ENCODE results near the gene TAPBPL. TPM values are rescaled to one million over a fixed set of nuclear protein-coding genes. Genes with fewer than 3 reads are reported as not detected.

The TAPBPL gene
- total RNA-seq (10 to 100 TPM; 14.7 to 15.8 TPM), total RNA-seq (19.9 to 86.9 (median 47.0) reads per million in 172 experiments)
- 52.2 TPM for polyA plus RNA-seq (2013, experiment 1 of 2)
- 30.9 TPM for polyA plus RNA-seq (2013, experiment 2 of 2)

- Mint-ChIP-seq H3K27me3 (no peaks in the 10 kb centered on the region), H3K36me3 (ENCODE audit: low read depth) (peaks cover 83% of the 10 kb centered on the region), H3K4me1 (ENCODE audit: low read depth) (peaks cover 77% of the 10 kb centered on the region), H3K4me3 (peak within 1 kb of the TSS; percentile 94), H3K27ac (peak within 1 kb of the TSS; percentile 98), H3K9me3 (no peaks in the 10 kb centered on the region)
- no peaks in the 10 kb centered on the region for H3K9me3 ChIP-seq (ENCODE audit: control insufficient read depth in 1 of 2, insufficient read depth in 1 of 2, low read length in 2 of 2)
- ChIA-PET CTCF (interaction anchor here (0.6 to 3.8 kb wide), 8 partner anchors 12 to 113 kb away, joined by 3 to 18 read pairs (median 7); no protein-coding TSS in a partner anchor), POLR2A (interaction anchor here (0.6 to 16.2 kb wide), 19 partner anchors 8 to 507 kb away, joined by 3 to 225 read pairs (median 6); partner anchors contain the start of genes C12orf57, CD27, GAPDH and MRPL51)
- ATAC-seq (ENCODE audit: poor library complexity), result peak; percentile 92
- no peaks in the 10 kb centered on the region for H3K27me3 ChIP-seq (ENCODE audit: control insufficient read depth in 1 of 2, insufficient read depth in 2 of 2, low read length in 2 of 2)
- peak within 1 kb of the TSS; percentile 97 for H3K4me3 ChIP-seq (ENCODE audit: low read length)
- DNase-seq, result peak; percentile 61 to 95 (median 74)
- intact Hi-C loops (cut with DNase I, micrococcal nuclease), result loop anchor here (1.0 to 2.0 kb wide), 3 partner anchors 11 to 17 kb away; no protein-coding TSS in a partner anchor
- TF ChIP-seq CTCF (IDR thresholded peaks at IDR 0.05), result no peak
- peaks cover 71% of the 10 kb centered on the region for H3K4me1 ChIP-seq (ENCODE audit: insufficient read depth, low read length)
- peak within 1 kb of the TSS; percentile 96 to 99 for H3K27ac ChIP-seq (ENCODE audit: low read depth in 1 of 2, low read length in 2 of 2)
- H3K36me3 ChIP-seq (ENCODE audit: insufficient read depth, low read length), result peaks cover 59% of the 10 kb centered on the region
These were observed at the start of gene TAPBPL for GRCh38 chr12:6451348-6452244. TAPBPL (plus strand) TSS chr12:6452042; CDS start chr12:6452249, 207 bp downstream.

DNA sequence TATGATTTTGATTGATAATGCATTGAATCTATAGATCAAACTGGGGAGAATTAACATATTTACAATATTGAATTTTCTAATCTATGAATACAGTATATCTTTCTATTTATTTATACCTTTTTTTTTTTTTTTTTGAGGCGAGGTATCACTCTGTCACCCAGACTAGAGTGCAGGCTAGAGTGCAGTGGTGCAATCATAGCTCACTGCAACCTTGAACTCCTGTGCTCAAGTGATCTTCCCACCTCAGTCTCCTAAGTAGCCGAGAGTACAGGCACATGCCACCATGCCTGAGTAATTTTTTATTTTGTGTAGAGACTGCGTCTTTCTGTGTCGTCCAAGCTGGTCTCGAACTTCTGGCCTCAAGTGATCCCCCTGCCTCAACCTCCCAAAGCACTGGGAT lies 47.5 kb upstream of the TAPBPL start:
- intact Hi-C loops (cut with DNase I, micrococcal nuclease), result no loop called here
- Histone ChIP-seq H3K9me3 (ENCODE audit: control insufficient read depth in 1 of 2, insufficient read depth in 1 of 2, low read length in 2 of 2) (no peaks in the 10 kb centered on the region), H3K36me3 (ENCODE audit: insufficient read depth, low read length) (no peaks in the 10 kb centered on the region), H3K27ac (ENCODE audit: low read depth in 1 of 2, low read length in 2 of 2) (no peak overlapping the region), H3K4me1 (ENCODE audit: insufficient read depth, low read length) (no peaks in the 10 kb centered on the region), H3K27me3 (ENCODE audit: control insufficient read depth in 1 of 2, insufficient read depth in 2 of 2, low read length in 2 of 2) (no peaks in the 10 kb centered on the region), H3K4me3 (ENCODE audit: low read length) (no peak overlapping the region)
- ATAC-seq (ENCODE audit: poor library complexity), result no peak
- no peaks in the 10 kb centered on the region for H3K9me3 Mint-ChIP-seq
- no peaks in the 10 kb centered on the region for H3K36me3 Mint-ChIP-seq (ENCODE audit: low read depth)
- no peak overlapping the region for H3K4me3 Mint-ChIP-seq
- no peaks in the 10 kb centered on the region for H3K27me3 Mint-ChIP-seq
- TF ChIP-seq CTCF (IDR thresholded peaks at IDR 0.05), result no peak
- ChIA-PET CTCF (interaction anchor here (0.6 kb wide), 1 partner anchor 142 kb away, joined by 3 read pairs; no protein-coding TSS in a partner anchor), POLR2A (no interaction called here)
- DNase-seq, result no peak
- H3K27ac Mint-ChIP-seq, result no peak overlapping the region
- no peaks in the 10 kb centered on the region for H3K4me1 Mint-ChIP-seq (ENCODE audit: low read depth)

DNA sequence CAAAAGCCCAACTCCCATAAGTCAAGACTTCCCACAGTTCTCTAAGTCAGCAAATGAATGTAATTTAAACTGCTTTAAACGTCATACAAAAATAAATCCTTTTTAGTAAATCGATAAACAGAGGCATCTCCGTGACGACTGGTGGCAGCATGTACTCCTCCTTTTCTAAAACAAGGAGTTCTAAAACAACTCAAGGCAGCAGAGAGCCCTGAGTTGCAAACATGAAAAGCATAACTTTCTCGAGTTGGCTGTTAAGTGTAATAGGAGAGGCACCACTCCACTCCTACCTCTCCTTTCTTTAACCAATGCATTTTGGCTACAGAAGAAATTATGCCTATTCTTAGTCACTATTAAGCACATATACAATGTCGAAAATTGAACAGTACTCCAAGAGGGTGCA lies 45.9 kb upstream of the TAPBPL start:
- DNase-seq (no peak), ATAC-seq (ENCODE audit: poor library complexity) (no peak)
- H3K4me3 ChIP-seq (ENCODE audit: low read length), result no peak overlapping the region
- intact Hi-C loops (cut with DNase I, micrococcal nuclease), result no loop called here
- Mint-ChIP-seq H3K27me3 (no peaks in the 10 kb centered on the region), H3K9me3 (no peaks in the 10 kb centered on the region), H3K36me3 (ENCODE audit: low read depth) (no peaks in the 10 kb centered on the region), H3K4me1 (ENCODE audit: low read depth) (no peaks in the 10 kb centered on the region), H3K4me3 (no peak overlapping the region), H3K27ac (no peak overlapping the region)
- CTCF ChIA-PET, result no interaction called here
- H3K27me3 ChIP-seq (ENCODE audit: control insufficient read depth in 1 of 2, insufficient read depth in 2 of 2, low read length in 2 of 2), result no peaks in the 10 kb centered on the region
- H3K27ac ChIP-seq (ENCODE audit: low read depth in 1 of 2, low read length in 2 of 2), result no peak overlapping the region
- no peaks in the 10 kb centered on the region for H3K36me3 ChIP-seq (ENCODE audit: insufficient read depth, low read length)
- no peak for TF ChIP-seq CTCF (IDR thresholded peaks at IDR 0.05)
- POLR2A ChIA-PET, result no interaction called here
- no peaks in the 10 kb centered on the region for H3K9me3 ChIP-seq (ENCODE audit: control insufficient read depth in 1 of 2, insufficient read depth in 1 of 2, low read length in 2 of 2)
- no peaks in the 10 kb centered on the region for H3K4me1 ChIP-seq (ENCODE audit: insufficient read depth, low read length)

Measured in CD4-positive, alpha-beta T cell (primary cell).